Upper lobe of right lung (tissue), 1 donor: Measurements from ENCODE around the gene RBM48. TPM values are rescaled to one million over a fixed set of nuclear protein-coding genes. Genes with fewer than 3 reads are reported as not detected.
"Not testable (repeated sequence)": the region's sequence is repeated elsewhere in the genome, so short reads cannot be mapped to it uniquely, and the experiment has no call there.

ENCODE experiments used
- ATAC-seq: fragments of 200-7000 bp; cut with Tn5 transposase; one replicate; pipeline ENCODE4 v1.9.1; 2020; ENCODE audit warnings: mild to moderate bottlenecking, moderate library complexity
- DNase-seq: peaks from one replicate; pipeline ENCODE4 v3.0.0-alpha.2; 2020
- H3K27ac ChIP-seq: fragments of 200-600 bp; one replicate; pipeline ENCODE4 v1.8.0; 2022
- H3K27me3 ChIP-seq: fragments of 200-600 bp; one replicate; pipeline ENCODE4 v1.8.0; 2022; ENCODE audit warnings: mild to moderate bottlenecking
- H3K36me3 ChIP-seq: fragments of 200-600 bp; one replicate; pipeline ENCODE4 v1.8.0; 2022
- H3K4me1 ChIP-seq: fragments of 200-600 bp; one replicate; pipeline ENCODE4 v1.8.0; 2022
- H3K4me3 ChIP-seq: fragments of 200-600 bp; one replicate; pipeline ENCODE4 v1.8.0; 2022; ENCODE audit warnings: mild to moderate bottlenecking
- H3K9me3 ChIP-seq: fragments of 200-600 bp; one replicate; pipeline ENCODE4 v1.8.0; 2022
- CTCF ChIP-seq: fragments of 200-600 bp; IDR thresholded peaks from one replicate; pipeline ENCODE4 v1.8.0; 2022; ENCODE audit warnings: antibody characterized with exemption
- intact Hi-C: fragments of 100-400 bp; cut with DNase I; formaldehyde crosslinking; loops from one replicate; pipeline ENCODE4 v1.11.0; 2022
- long read RNA-seq: library from polyadenylated mRNA; unstranded; transcript quantifications from one replicate; pipeline ENCODE4 v2.0.0, GENCODE V29; 2021
- total RNA-seq: library from RNA; stranded (reverse); fragmentation: NEBNext Ultra II Directional; extraction: Animal tissue kit (Norgen Biotek cat#: 25700); gene quantifications from one replicate; pipeline ENCODE4 v1.2.1, GENCODE V29; 2021
- donor health status: DM: no; HTN: yes; CAD: no; lungs with severe emphysema.

Gene RBM48
- total RNA-seq: 13.2 TPM
- long read RNA-seq, transcript RBM48-201 (5 exons, 1,742 nt): major isoform, 24 of 27 reads
- long read RNA-seq, partial matches to known transcripts: 0 of 27 reads
- long read RNA-seq, other reads (novel, unspliced or antisense): 3 of 27 reads

- peaks cover 26% of the 10 kb centered on the region for H3K4me1 ChIP-seq
- no peaks in the 10 kb centered on the region for H3K9me3 ChIP-seq
- peaks cover 27% of the 10 kb centered on the region for H3K36me3 ChIP-seq
- no peaks in the 10 kb centered on the region for H3K27me3 ChIP-seq
- peak; percentile 40 for TF ChIP-seq CTCF
- intact Hi-C loops: no loop called here
- peak within 1 kb of the TSS; percentile 90 for H3K27ac ChIP-seq
- DNase-seq (peak; percentile 98), ATAC-seq (peak; percentile 99)
- peak within 1 kb of the TSS; percentile 92 for H3K4me3 ChIP-seq
These were observed at the start of gene RBM48, which contains the start of gene PEX1 for GRCh38 chr7:92528188-92528957. Gene RBM48, plus strand, starts transcription at chr7:92528795. Its CDS starts 19 bp downstream, at chr7:92528814. Gene PEX1, minus strand, starts transcription at chr7:92528520. Its CDS starts 85 bp downstream, at chr7:92528435.

DNA sequence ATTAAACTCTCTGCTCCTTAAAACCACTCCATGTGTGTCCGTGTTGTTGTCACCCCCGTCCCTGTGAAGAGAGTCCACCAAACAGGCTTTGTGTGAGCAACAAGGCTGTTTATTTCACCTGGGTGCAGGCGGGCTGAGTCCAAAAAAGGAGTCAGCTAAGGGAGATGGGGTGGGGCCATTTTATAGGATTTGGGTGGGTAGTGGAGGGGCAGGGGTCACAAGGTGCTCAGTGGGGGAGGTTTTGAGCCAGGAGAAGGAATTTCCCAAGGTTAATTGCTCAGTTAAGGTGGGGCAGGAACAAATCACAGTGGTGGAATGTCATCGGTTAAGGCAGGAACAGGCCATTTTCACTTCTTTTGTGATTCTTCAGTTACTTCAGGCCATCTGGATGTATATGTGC, 49.4 kb upstream of the RBM48 start:
- H3K36me3 ChIP-seq, ATAC-seq, H3K9me3 ChIP-seq, H3K27ac ChIP-seq, H3K27me3 ChIP-seq, H3K4me1 ChIP-seq, DNase-seq, H3K4me3 ChIP-seq, intact Hi-C loops: not testable (repeated sequence)

GRCh38 chr7:92483624-92484023, 45.0 kb upstream of the RBM48 start:
- H3K27me3 ChIP-seq, intact Hi-C loops, ATAC-seq, DNase-seq, H3K27ac ChIP-seq, H3K9me3 ChIP-seq, H3K4me3 ChIP-seq, H3K4me1 ChIP-seq: not testable (repeated sequence)
- H3K36me3 ChIP-seq: peaks cover 36% of the 10 kb centered on the region

DNA sequence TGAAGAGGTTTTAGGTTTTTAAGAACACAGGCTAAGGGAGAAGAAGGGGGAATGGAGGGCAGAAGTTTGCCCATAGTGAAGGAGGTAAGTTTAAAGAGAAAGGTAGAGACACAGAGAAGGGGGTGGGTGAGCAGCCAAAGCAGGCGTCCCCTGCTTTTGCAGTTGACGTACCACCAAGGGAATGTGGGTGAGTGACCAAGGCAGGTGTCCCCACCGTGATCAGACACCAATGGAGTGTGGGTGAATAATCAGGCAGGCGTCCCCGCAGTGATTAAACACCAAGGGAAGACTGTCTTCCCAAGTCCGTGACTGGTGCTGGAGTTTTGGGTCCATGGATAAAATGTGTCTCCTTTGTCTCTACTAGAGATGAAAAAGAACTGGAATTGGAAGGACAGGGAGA, 44.4 kb upstream of the RBM48 start:
- ATAC-seq, H3K4me1 ChIP-seq, H3K4me3 ChIP-seq, H3K27me3 ChIP-seq, DNase-seq, H3K27ac ChIP-seq, intact Hi-C loops, H3K9me3 ChIP-seq: not testable (repeated sequence)
- H3K36me3 ChIP-seq: peaks cover 42% of the 10 kb centered on the region

DNA sequence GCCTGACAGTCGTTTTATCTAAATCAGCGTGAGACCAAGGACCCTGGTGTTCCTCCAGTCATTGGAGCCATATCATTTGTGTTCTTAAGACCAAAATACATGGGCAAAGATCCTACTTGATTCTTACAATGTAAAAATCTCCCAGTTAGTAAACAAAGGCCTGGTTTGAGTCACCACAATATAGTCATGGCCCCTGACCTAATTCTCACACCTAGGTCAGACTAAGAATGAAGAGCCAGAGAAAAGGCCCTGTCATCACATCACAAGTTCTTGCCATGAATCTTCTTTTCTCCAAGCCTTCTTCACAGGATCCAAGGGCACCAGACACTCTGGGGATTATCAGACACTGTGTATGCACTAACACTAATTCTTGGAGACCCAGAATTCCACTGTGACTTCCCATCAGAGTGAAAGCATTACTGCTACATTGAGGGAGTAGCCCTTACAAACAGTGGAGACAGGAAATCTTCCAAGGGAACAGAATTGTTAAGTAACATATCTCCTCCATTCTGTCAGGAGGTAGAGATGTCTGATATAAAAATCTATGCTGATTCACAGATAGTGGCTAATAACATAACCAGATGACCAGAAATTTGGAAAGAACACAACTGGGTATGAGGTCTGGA, 43.2 kb upstream of the RBM48 start:
- H3K4me1 ChIP-seq: no peaks in the 10 kb centered on the region
- no peaks in the 10 kb centered on the region for H3K9me3 ChIP-seq
- H3K27me3 ChIP-seq: no peaks in the 10 kb centered on the region
- H3K36me3 ChIP-seq: peaks cover 53% of the 10 kb centered on the region
- ATAC-seq (no peak), DNase-seq (no peak)
- H3K4me3 ChIP-seq: no peak overlapping the region
- intact Hi-C loops: no loop called here
- H3K27ac ChIP-seq: no peak overlapping the region
- TF ChIP-seq CTCF: no peak

DNA sequence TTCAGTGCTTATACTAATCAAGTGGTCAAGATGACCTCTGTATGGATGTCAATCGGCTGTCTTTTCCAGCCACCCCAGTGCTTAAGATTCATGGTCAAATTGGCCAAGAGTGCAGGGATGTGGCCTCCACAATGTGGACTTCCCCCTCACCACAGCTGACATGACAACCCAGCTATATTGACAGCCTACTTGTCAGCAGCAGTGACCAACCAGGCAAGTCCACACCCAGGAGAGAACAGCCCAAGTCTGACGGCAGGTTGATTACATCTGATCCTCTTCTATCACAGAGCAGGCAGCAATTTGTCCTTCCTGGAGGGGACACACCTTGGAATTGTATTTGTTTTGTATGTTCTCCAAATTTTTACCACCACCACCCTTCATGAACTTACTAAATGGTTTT, 42.6 kb upstream of the RBM48 start:
- no peaks in the 10 kb centered on the region for H3K4me1 ChIP-seq
- no peak overlapping the region for H3K4me3 ChIP-seq
- no peak for ATAC-seq
- H3K27ac ChIP-seq: no peak overlapping the region
- intact Hi-C loops: no loop called here
- TF ChIP-seq CTCF: no peak
- H3K36me3 ChIP-seq: peaks cover 59% of the 10 kb centered on the region
- DNase-seq: no peak
- H3K27me3 ChIP-seq: no peaks in the 10 kb centered on the region
- no peaks in the 10 kb centered on the region for H3K9me3 ChIP-seq

DNA sequence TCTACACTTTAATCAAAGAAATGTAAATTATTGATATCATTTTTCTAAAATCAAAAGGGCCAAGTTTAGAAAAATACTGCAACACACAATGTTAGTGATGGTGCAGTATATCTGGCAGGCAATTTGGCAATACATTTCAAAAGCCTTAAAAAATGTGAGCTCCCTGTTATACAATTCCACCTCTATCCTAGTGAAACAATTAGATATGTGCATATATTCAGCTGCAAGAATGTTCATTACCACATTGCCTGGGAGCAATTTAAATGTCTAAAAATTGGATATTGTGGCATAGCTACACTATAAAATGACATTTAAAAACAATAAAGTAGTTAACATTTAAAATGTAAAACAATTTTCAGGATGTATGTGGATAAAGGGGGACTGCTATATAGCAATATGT, 40.8 kb upstream of the RBM48 start:
- ATAC-seq: no peak
- no peak overlapping the region for H3K4me3 ChIP-seq
- no peak for TF ChIP-seq CTCF
- no peak for DNase-seq
- no peaks in the 10 kb centered on the region for H3K4me1 ChIP-seq
- no peaks in the 10 kb centered on the region for H3K27me3 ChIP-seq
- intact Hi-C loops: no loop called here
- H3K9me3 ChIP-seq: no peaks in the 10 kb centered on the region
- peaks cover 77% of the 10 kb centered on the region for H3K36me3 ChIP-seq
- no peak overlapping the region for H3K27ac ChIP-seq
